ENCODE data around the gene CNPY3.

GRCh38 chr6:42932412-42932811 is 3.1 kb downstream of the CNPY3 start:
- TF ChIP-seq CTCF (IDR thresholded peaks at IDR 0.05), result no peak
- no peak for TF ChIP-seq POLR2A (IDR thresholded peaks at IDR 0.05)
- TF ChIP-seq POLR2AphosphoS5 (IDR thresholded peaks at IDR 0.05), result no peak

All from breast epithelium (tissue), 3 donors.